HK-2 (cell line): ENCODE results near the gene PLEK.
A peak's percentile ranks its signal among the peaks of the same experiment; 100 is the strongest.
"Not testable (repeated sequence)": the region's sequence is repeated elsewhere in the genome, so short reads cannot be mapped to it uniquely, and the experiment has no call there.

Source experiments
- DNase-seq: peaks from one replicate; pipeline ENCODE4 v3.0.0-alpha.2; 2018; ENCODE audit not compliant: unreplicated experiment

PLEK gene

DNA sequence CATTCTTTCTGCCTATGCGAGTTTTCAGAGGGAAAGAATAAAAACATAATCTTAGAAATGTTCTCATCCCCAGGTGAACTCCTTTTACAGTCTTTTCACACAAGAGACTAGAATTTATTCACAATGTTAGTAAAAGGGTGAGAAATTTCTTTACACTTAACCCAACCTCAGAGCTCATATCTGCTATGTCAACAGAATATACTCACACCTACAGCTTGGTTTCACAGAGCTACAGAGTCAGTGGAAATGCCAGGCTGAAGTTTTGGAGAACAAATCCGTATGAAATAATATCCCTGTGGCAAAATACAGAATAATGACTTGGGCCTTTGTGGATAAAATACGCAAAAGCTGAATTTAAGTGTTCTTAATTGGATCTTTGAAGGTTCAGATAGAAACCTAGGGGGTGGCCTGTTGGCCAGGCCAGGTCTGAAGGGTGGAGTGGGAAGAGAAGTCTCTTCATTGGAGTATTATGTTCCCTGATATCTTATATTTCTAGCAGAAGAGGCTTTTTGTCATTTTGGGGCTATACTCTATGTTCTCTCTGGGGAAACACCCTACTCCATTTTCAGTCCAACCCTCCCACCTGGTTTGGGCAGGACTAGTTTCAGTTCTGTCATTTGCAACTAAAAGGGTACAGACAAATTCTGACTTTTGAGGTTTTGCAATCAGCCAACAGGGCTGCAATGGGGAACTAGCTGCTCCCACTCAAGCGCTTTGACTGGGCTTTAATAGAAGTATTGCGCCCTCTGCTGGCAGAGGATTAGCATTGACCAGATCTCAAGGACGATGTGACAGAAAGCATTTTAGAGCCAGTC is 76.3 kb downstream of the PLEK start:
- peak; percentile 60 for DNase-seq

- no peak for DNase-seq
These were observed 76.9 kb downstream of the PLEK start for GRCh38 chr2:68441994-68442322.

DNA sequence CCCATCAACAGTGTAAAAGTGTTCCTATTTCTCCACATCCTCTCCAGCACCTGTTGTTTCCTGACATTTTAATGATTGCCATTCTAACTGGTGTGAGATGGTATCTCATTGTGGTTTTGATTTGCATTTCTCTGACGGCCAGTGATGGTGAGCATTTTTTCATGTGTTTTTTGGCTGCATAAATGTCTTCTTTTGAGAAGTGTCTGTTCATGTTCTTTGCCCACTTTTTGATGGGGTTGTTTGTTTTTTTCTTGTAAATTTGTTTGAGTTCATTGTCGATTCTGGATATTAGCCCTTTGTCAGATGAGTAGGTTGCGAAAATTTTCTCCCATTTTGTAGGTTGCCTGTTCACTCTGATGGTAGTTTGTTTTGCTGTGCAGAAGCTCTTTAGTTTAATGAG is 81.3 kb downstream of the PLEK start:
- DNase-seq = not testable (repeated sequence)
